ENCODE results near the gene SOX5.

SOX5 gene

DNA sequence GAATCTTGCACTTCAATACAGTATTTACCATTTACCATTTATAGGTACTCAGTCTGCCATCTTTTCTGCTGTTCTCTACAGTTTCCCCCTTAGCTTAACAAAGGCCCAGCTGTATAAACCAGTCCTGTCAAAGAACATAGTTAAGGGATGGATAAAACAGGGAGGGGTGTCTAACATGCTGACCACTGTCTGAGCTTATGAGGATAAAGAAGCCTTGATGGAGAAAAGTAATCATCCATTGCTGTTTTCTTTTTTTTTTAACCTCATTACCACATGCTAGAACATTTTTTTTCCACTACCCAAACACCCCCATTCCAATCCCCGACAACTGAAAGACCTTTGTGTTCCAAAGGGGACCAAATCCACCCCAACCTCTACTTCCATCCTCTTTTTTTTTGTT, 39.9 kb downstream of the SOX5 start:
- Histone ChIP-seq H3K27me3 (ENCODE audit: insufficient read depth, low read length) (no peaks in the 10 kb centered on the region), H3K4me3 (ENCODE audit: low read length) (no peak overlapping the region), H3K4me1 (ENCODE audit: insufficient read depth, low read length) (peaks cover 20% of the 10 kb centered on the region), H3K9ac (ENCODE audit: low read depth, low read length) (no peak overlapping the region), H3K9me3 (ENCODE audit: insufficient read depth, low read depth, low read length) (no peaks in the 10 kb centered on the region), H3K27ac (ENCODE audit: low read depth, low read length) (no peak overlapping the region), H3K36me3 (ENCODE audit: insufficient read depth, low read length) (no peaks in the 10 kb centered on the region)
- 100% methylated on average over 1 of the region's 1 CpG for WGBS

DNA sequence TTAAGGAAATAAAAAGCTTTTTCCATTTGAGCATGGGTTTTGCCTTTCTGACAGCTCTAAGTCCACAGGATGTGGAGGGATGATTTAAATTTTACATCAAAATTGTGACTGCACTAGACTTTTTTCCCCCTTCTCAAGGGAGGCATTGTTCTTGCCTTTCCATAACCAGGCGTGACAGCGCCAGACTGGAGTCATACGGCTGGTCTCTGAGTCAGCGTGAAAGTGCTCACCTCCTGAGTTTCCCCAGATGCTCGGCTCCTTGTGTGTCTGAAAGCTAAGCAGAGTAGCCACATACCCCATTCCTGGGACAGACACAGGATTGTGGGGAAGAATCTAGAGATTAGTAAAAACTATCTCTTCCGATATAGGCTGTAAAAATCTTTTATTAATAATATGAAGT, 43.1 kb downstream of the SOX5 start:
- WGBS: 87% methylated on average over 5 of the region's 6 CpGs
- H3K27me3 ChIP-seq (ENCODE audit: insufficient read depth, low read length): no peaks in the 10 kb centered on the region
- no peaks in the 10 kb centered on the region for H3K36me3 ChIP-seq (ENCODE audit: insufficient read depth, low read length)
- peaks cover 20% of the 10 kb centered on the region for H3K4me1 ChIP-seq (ENCODE audit: insufficient read depth, low read length)
- peaks cover 4% of the 10 kb centered on the region; the same call in 1 of the 2 replicates for H3K9me3 ChIP-seq (ENCODE audit: insufficient read depth, low read depth, low read length)
- no peak overlapping the region for H3K9ac ChIP-seq (ENCODE audit: low read depth, low read length)
- no peak overlapping the region for H3K4me3 ChIP-seq (ENCODE audit: low read length)
- no peak overlapping the region for H3K27ac ChIP-seq (ENCODE audit: low read depth, low read length)

DNA sequence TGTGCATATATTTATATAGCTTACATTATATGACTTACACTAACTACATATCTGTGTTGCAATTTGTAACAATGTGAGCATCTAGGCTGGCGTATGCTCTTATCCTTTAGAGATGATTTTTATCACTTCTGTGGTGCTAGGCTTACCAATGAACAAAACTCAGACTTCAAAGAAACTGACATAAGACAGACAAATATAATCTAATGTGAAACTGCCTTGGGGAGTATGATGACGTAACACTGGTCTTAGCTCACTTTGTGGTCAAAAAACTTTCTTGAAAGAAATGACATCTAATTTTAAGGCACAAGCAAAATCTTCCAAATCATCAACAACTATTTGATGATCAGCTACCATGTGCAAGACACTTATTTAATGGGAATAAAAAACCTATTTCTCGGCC, 50.0 kb downstream of the SOX5 start:
- Histone ChIP-seq H3K9me3 (ENCODE audit: insufficient read depth, low read depth, low read length) (peaks cover 4% of the 10 kb centered on the region; the same call in 1 of the 2 replicates), H3K4me3 (ENCODE audit: low read length) (no peak overlapping the region), H3K27ac (ENCODE audit: low read depth, low read length) (no peak overlapping the region), H3K27me3 (ENCODE audit: insufficient read depth, low read length) (no peaks in the 10 kb centered on the region), H3K9ac (ENCODE audit: low read depth, low read length) (no peak overlapping the region), H3K36me3 (ENCODE audit: insufficient read depth, low read length) (no peaks in the 10 kb centered on the region), H3K4me1 (ENCODE audit: insufficient read depth, low read length) (peaks cover 30% of the 10 kb centered on the region)
- 96% methylated on average over 2 of the region's 3 CpGs for WGBS

DNA sequence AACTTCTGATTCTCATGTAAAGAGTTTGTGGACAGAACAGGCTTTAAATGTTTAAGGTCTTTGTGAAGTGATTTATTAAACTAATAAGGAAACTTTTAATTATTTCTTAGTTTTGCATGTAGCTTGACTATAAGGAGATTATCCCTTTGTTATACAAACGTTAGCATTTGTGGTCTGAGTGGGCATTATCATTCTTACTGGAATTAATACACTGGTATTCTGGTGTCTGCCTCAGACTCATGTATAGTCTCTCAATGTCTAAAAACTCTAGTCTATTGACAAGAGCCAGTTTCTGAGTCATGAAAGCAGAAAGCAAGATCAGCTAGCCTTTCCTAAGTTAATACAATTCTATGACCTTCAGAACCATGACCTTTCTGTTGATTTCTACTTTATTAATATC, 51.3 kb downstream of the SOX5 start:
- no peak overlapping the region for H3K27ac ChIP-seq (ENCODE audit: low read depth, low read length)
- H3K27me3 ChIP-seq (ENCODE audit: insufficient read depth, low read length): no peaks in the 10 kb centered on the region
- H3K9me3 ChIP-seq (ENCODE audit: insufficient read depth, low read depth, low read length): peaks cover 4% of the 10 kb centered on the region; the same call in 1 of the 2 replicates
- H3K4me3 ChIP-seq (ENCODE audit: low read length): no peak overlapping the region
- peaks cover 5% of the 10 kb centered on the region; the same call in 1 of the 2 replicates for H3K36me3 ChIP-seq (ENCODE audit: insufficient read depth, low read length)
- H3K4me1 ChIP-seq (ENCODE audit: insufficient read depth, low read length): peaks cover 30% of the 10 kb centered on the region
- WGBS: 100% methylated on average over 1 of the region's 1 CpG
- no peak overlapping the region for H3K9ac ChIP-seq (ENCODE audit: low read depth, low read length)

DNA sequence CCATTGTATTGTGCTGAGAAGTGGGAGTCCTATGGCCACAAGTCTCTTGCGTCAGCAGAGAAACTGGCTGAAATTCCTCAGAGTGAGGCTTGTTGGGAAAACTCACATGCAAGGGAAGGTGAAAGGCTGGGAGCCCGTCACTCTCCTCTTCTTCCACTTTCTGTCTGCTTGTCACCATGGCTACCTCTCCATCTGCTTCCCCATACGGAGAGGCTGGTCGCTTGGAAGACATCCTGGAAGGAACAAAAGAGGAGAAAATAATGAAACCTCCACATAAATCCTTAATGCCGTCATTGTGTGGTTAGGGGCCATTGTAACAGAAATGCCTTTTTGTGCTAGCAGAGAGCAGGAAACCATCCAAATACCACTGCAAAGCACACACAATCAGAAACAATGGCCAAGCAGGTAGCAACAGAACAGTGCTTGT, 53.7 kb downstream of the SOX5 start:
- 53% methylated on average over 2 of the region's 5 CpGs for WGBS
- peak overlapping the region; percentile 12 for H3K9ac ChIP-seq (ENCODE audit: low read depth, low read length)
- peak overlapping the region; percentile 81 for H3K27ac ChIP-seq (ENCODE audit: low read depth, low read length)

DNA sequence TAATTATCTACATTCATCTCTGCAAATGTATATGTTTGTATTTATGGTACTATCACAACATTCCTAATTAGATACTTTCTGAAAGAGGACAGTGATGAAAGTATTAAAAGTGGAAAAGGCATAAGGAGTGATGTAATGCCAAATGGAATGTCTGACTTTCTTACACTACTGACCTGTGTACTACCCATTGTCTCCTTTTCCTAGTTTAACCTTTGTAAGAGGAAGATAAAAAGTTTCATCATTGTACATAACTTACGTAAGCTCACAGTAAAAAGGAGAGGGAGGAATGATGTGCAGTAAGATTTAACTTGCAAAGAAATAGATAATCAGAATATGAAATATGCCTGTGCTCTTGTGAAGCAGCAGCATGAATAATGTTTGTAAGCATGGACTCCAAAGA, 55.9 kb downstream of the SOX5 start:
- H3K9me3 ChIP-seq (ENCODE audit: insufficient read depth, low read depth, low read length): no peaks in the 10 kb centered on the region
- H3K9ac ChIP-seq (ENCODE audit: low read depth, low read length): no peak overlapping the region
- peaks cover 5% of the 10 kb centered on the region; the same call in 1 of the 2 replicates for H3K36me3 ChIP-seq (ENCODE audit: insufficient read depth, low read length)
- H3K27ac ChIP-seq (ENCODE audit: low read depth, low read length): no peak overlapping the region
- 96% methylated on average over 1 of the region's 1 CpG for WGBS
- no peaks in the 10 kb centered on the region for H3K27me3 ChIP-seq (ENCODE audit: insufficient read depth, low read length)
- no peak overlapping the region for H3K4me3 ChIP-seq (ENCODE audit: low read length)
- H3K4me1 ChIP-seq (ENCODE audit: insufficient read depth, low read length): peaks cover 34% of the 10 kb centered on the region

More for the DNA sequence above, 53.7 kb downstream of the SOX5 start:
- Histone ChIP-seq H3K9me3 (ENCODE audit: insufficient read depth, low read depth, low read length) (no peaks in the 10 kb centered on the region), H3K4me3 (ENCODE audit: low read length) (no peak overlapping the region), H3K4me1 (ENCODE audit: insufficient read depth, low read length) (peaks cover 30% of the 10 kb centered on the region), H3K27me3 (ENCODE audit: insufficient read depth, low read length) (no peaks in the 10 kb centered on the region), H3K36me3 (ENCODE audit: insufficient read depth, low read length) (peaks cover 5% of the 10 kb centered on the region; the same call in 1 of the 2 replicates)

DNA sequence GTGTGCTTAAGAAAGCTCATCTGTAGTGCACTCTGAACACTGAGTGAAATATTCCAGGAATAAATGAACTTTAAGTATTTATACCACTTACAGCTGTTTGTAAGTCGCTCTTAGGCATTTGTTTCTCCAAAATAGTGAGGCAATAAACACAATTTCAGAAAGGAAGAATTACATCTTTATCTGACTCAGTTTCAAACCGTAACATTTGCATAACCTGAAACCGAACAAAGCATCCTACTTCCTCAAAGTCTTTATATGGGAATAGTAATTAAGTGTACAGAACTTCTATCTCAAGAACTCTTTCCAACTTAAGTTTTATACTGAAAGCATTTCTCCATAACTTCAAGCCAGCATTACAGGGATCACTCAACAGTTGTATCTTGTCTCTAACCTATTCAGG, 58.4 kb downstream of the SOX5 start:
- no peak overlapping the region for H3K4me3 ChIP-seq (ENCODE audit: low read length)
- no peak overlapping the region for H3K27ac ChIP-seq (ENCODE audit: low read depth, low read length)
- no peaks in the 10 kb centered on the region for H3K9me3 ChIP-seq (ENCODE audit: insufficient read depth, low read depth, low read length)
- H3K9ac ChIP-seq (ENCODE audit: low read depth, low read length): no peak overlapping the region
- H3K4me1 ChIP-seq (ENCODE audit: insufficient read depth, low read length): peaks cover 22% of the 10 kb centered on the region
- H3K36me3 ChIP-seq (ENCODE audit: insufficient read depth, low read length): peaks cover 5% of the 10 kb centered on the region; the same call in 1 of the 2 replicates
- WGBS: 95% methylated on average over 2 of the region's 3 CpGs
- H3K27me3 ChIP-seq (ENCODE audit: insufficient read depth, low read length): no peaks in the 10 kb centered on the region

DNA sequence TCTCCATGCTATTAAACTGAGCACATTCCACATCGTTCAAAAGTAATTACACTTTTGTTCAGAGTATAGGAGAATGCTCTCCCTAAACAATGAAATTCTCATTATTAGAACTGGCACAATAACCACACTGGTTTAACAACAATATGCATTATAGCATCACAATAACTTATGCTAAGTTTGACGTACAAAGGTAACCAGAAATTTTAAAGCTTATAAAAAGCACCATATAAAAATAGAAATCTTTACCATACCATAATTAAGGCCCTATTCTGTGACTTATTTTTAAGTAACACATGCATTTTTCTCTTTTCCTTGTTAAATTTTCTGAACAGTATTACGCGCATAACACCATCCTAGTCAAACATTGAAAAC, 60.4 kb downstream of the SOX5 start:
- no peak overlapping the region for H3K9ac ChIP-seq (ENCODE audit: low read depth, low read length)
- peaks cover 5% of the 10 kb centered on the region; the same call in 1 of the 2 replicates for H3K36me3 ChIP-seq (ENCODE audit: insufficient read depth, low read length)
- no peak overlapping the region for H3K27ac ChIP-seq (ENCODE audit: low read depth, low read length)
- H3K9me3 ChIP-seq (ENCODE audit: insufficient read depth, low read depth, low read length): no peaks in the 10 kb centered on the region
- H3K4me3 ChIP-seq (ENCODE audit: low read length): no peak overlapping the region
- peaks cover 6% of the 10 kb centered on the region; the same call in 1 of the 2 replicates for H3K4me1 ChIP-seq (ENCODE audit: insufficient read depth, low read length)
- WGBS: 92% methylated on average over 2 of the region's 4 CpGs
- H3K27me3 ChIP-seq (ENCODE audit: insufficient read depth, low read length): no peaks in the 10 kb centered on the region

DNA sequence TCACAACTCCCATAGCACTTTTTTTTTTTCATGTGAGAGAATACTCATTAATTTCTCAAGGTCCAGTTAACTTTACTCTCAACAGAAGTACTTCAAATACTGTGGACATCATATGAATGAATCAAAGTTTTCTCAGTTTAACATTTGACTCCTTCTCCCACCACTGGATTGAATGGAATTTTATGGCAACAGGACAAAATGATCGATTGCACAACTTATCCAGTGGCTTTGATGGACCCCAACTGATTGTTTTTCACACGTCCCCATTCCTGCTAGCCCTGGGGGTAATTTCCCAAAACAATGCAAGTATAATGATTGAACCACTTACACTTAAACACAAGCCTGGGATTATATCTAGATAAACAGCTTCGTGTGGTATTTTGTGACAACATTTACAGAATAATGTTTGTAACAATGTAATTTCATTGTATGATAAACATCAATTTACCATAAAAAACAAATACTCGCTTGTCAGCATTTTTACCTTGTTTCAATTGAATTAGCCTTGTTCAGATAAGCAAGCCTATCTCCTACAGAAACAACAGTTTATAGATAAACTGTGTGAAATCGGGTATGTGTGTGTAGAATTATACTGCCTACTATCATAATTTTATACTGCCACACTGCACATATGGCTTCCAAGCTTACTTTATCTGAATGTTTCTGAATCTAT, 60.9 kb downstream of the SOX5 start:
- no peak overlapping the region for H3K27ac ChIP-seq (ENCODE audit: low read depth, low read length)
- H3K9ac ChIP-seq (ENCODE audit: low read depth, low read length): no peak overlapping the region
- H3K4me3 ChIP-seq (ENCODE audit: low read length): no peak overlapping the region
- no peaks in the 10 kb centered on the region for H3K9me3 ChIP-seq (ENCODE audit: insufficient read depth, low read depth, low read length)
- 84% methylated on average over 2 of the region's 5 CpGs for WGBS
- H3K27me3 ChIP-seq (ENCODE audit: insufficient read depth, low read length): no peaks in the 10 kb centered on the region
- peaks cover 3% of the 10 kb centered on the region; the same call in 1 of the 2 replicates for H3K36me3 ChIP-seq (ENCODE audit: insufficient read depth, low read length)
- peaks cover 6% of the 10 kb centered on the region; the same call in 1 of the 2 replicates for H3K4me1 ChIP-seq (ENCODE audit: insufficient read depth, low read length)

DNA sequence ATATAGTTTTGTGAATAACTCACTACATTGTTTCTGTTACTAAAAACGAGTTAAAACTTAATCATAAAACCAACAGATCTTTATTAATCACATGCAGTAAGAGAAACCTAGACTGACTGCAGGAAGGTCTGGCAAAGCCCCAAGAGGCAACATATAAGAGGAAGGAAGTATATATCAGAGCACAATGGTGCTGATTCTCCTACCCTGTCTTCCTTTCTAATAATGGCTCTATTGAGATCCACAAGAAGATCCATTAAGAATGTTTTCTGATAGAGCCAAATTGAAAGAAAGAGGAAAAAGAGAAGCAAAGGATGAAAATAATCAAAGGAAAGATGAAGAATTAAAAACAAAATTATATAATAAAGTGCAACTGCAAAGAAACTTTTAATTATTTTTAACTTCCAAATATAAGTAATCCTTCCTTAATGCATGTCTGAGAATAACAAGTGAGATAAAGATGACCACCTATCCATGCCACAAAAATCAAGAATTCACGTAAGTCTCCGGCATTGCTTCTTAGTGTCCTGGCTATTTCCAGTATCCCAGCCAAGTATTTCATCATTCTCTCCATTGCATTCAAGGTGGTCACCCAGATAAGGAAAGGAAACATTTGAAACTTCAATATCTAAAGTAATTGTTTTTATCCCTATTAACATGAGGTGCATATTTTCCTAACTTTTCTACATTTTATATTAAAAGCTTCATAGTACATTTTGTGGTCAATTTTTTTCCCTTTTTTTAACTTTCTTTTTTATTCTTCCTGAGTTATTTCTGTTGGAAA, 62.2 kb downstream of the SOX5 start:
- no peaks in the 10 kb centered on the region for H3K36me3 ChIP-seq (ENCODE audit: insufficient read depth, low read length)
- no peaks in the 10 kb centered on the region for H3K27me3 ChIP-seq (ENCODE audit: insufficient read depth, low read length)
- no peak overlapping the region for H3K4me3 ChIP-seq (ENCODE audit: low read length)
- 96% methylated on average over 3 of the region's 3 CpGs for WGBS
- no peak overlapping the region for H3K27ac ChIP-seq (ENCODE audit: low read depth, low read length)
- H3K9me3 ChIP-seq (ENCODE audit: insufficient read depth, low read depth, low read length): no peaks in the 10 kb centered on the region
- H3K9ac ChIP-seq (ENCODE audit: low read depth, low read length): no peak overlapping the region
- peaks cover 6% of the 10 kb centered on the region; the same call in 1 of the 2 replicates for H3K4me1 ChIP-seq (ENCODE audit: insufficient read depth, low read length)

DNA sequence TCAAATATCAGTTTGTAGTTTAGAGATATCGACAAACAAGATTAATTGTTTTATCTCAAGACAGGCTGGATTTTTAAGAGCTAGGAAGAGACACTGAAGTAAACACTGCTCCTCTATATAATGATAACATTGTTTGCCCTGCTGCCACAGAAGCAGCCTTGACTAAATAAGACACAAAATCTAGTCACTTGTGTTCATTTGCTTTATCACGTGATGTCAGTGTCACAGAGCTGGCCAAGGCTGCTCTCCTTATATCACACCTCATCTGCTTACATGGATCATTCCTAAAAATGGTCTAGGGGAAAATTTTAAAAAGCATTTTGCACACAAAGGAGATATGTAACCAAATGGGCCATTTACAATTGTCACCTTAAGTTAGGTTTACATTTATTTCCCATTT, 64.1 kb downstream of the SOX5 start:
- WGBS: 88% methylated on average over 1 of the region's 2 CpGs
- no peak overlapping the region for H3K9ac ChIP-seq (ENCODE audit: low read depth, low read length)
- no peaks in the 10 kb centered on the region for H3K36me3 ChIP-seq (ENCODE audit: insufficient read depth, low read length)
- no peak overlapping the region for H3K27ac ChIP-seq (ENCODE audit: low read depth, low read length)
- H3K27me3 ChIP-seq (ENCODE audit: insufficient read depth, low read length): no peaks in the 10 kb centered on the region
- peaks cover 6% of the 10 kb centered on the region; the same call in 1 of the 2 replicates for H3K4me1 ChIP-seq (ENCODE audit: insufficient read depth, low read length)
- no peaks in the 10 kb centered on the region for H3K9me3 ChIP-seq (ENCODE audit: insufficient read depth, low read depth, low read length)
- no peak overlapping the region for H3K4me3 ChIP-seq (ENCODE audit: low read length)
